Measurements from ENCODE around the gene PHGDH.
A peak's percentile ranks its signal among the peaks of the same experiment; 100 is the strongest.
"Not testable (repeated sequence)": the region's sequence is repeated elsewhere in the genome, so short reads cannot be mapped to it uniquely, and the experiment has no call there.

Gene PHGDH

DNA sequence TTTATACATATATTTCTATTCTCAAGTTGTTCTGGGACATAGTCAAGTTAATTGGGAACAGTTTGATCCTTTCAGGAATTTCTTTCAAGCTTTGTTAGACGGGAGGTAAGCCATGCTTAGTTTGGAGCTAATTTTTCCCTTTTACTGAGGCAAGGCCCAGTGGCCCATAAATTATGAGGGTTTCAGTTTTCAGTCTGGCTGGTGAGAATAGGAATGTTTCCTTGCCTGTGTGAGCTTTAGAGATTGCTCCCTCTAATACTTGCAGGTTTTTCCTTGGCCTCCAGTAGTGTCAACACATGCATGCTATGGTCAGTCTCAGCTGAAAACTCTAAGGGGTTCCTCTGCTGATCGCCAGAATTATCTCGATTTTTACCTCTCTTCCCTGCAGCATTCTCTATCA, 14.1 kb upstream of the PHGDH start:
- DNase-seq (ENCODE audit: low read depth in 2 of 3, low spot score in 1 of 3): no peak

DNA sequence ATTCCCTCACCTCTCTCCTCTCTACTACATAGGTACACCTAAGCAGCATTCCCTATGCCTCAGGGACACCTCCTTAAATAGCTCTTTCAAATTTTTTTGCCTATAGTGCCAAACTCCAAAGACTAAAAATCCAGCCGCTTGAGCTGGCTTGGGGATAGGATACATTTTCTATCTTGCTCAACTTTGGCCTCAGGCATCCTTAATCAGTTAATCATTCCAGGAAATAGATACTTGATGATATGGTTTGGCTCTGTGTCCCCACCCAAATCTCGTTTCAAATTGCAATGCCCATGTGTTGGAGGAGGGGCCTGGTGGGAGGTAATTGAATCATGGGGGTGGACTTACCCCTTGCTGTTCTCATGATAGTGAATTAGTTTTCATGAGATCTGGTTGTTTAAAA, 11.4 kb upstream of the PHGDH start:
- no peak for DNase-seq (ENCODE audit: low read depth in 2 of 3, low spot score in 1 of 3)

DNA sequence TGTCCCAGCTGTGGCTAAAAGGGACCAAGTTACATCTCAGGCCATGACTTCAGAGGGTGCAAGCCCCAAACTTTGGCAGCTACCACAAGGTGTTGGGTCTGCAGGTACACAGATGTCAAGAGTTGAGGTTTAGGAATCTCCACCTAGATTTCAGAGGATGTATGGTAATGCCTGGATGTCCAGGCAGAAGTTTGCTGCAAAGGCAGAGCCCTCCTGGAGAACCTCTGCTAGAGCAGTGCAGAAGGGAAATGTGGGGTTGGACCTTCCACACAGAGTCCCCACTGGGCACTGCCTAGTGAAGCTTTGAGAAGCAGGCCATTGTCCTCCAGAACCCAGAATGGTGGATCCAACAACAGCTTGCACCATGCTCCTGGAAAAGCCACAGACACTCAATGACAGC, 10.1 kb upstream of the PHGDH start:
- DNase-seq (ENCODE audit: low read depth in 2 of 3, low spot score in 1 of 3): no peak

DNA sequence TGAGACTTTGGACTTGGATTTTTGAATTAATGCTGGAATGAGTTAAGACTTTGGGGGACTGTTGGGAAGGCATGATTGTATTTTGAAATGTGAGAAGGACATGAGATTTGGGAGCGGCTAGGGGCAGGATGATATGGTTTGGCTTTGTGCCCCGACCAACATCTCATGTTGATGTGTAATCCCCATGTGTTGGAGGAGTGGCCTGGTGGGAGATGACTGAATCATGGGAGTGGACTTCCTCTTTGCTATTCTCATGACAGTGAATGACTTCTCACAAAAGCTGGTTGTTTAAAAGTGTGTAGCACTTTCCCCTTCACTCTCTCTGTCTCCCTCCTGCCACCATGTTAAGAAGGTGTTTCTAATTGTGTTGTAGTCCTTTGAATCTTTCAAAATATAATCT, 9.3 kb upstream of the PHGDH start:
- DNase-seq (ENCODE audit: low read depth in 2 of 3, low spot score in 1 of 3): no peak

DNA sequence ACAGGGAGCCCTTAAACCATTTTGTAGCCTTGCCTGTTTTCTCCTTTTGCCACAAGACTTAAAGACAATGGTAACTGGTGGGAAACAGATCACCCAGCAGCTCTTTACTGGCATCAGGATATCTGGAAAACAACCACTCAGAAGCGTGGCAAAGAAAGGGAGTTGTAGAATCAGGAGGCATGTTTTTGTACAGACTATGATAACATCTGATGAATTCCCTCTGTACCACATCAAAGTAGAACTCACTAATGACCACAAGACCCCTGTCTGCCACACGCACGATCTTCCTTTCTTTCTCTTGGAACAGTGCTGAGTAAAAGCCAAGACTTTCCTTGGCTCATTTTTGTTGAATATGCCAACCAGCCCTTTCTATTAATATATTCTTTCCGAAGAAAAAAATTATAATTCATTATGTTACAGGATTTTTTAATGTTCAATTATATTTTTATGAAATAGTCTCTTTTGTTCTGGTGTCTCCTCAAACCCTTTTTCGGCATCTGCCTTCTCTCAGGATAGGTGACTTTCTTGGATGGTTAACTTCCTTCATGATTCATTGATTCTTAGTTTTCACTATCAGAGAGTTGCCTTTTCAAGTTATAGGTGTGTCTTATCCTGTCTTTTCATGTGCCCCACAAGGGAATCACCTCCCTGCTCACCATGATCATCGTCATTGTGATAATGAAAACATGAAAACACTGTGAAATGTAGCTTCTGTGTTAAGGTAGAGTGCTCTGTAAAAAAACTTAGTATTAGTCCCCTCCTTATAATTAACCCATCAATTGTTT, 7.9 kb upstream of the PHGDH start:
- no peak for DNase-seq (ENCODE audit: low read depth in 2 of 3, low spot score in 1 of 3)

DNA sequence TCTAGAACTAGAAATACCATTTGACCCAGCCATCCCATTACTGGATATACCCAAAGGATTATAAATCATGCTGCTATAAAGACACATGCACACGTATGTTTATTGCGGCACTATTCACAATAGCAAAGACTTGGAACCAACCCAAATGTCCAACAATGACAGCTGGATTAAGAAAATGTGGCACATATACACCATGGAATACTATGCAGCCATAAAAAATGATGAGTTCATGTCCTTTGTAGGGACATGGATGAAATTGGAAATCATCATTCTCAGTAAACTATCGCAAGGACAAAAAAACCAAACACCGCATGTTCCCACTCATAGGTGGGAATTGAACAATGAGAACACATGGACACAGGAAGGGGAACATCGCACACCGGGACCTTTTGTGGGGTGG, 5.1 kb upstream of the PHGDH start:
- not testable (repeated sequence) for DNase-seq (ENCODE audit: low read depth in 2 of 3, low spot score in 1 of 3)

DNA sequence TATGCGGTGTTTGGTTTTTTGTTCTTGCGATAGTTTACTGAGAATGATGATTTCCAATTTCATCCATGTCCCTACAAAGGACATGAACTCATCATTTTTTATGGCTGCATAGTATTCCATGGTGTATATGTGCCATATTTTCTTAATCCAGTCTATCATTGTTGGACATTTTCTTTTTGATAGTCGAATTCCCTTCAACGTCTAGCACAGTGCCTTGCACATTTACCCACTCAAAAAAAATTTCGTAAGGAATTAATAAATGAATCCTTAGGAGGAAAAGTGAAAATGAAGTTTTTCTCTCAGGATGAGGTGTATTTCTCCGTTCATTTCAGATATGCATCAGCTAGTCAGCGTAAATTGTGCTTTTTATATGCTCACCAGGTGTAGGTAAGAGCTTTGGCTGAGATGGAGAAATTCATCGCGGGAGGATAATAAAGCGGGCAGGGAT, 354 bp upstream of the PHGDH start:
- DNase-seq (ENCODE audit: low read depth in 2 of 3, low spot score in 1 of 3): not testable (repeated sequence)

DNA sequence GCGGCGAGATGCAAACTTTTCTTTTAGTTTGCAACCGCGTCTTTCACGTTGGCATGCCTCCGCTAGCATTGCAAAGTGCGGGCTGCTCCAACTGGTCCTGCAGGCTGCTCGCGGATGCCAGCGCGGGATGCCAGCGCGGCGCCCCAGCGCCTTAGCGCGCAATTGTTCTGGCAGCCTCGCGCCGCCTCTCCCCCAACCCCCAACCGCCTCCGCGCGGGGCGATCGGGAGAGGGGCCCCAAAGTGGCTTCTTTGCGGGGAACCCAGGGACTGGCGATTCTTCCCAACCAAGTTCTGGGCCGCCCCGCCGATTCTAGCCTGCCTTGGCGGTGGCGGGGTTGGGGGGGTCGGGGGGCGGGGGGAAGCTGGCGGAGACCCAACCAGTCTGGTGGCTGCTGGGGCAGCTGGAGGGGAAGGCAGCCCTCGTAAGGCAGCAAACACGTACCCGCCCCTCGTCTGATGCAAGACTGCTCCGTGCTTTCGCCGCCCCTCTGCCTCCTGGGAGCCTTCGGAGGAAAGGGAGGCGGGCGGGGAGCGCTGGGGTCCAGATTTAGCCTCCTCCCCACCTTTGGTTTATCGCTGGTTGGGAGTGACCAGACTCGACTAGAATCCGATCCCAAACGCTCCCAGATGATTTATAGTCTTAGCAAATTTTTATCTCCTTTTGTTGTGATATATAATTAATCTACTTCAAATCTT, 756 bp downstream of the PHGDH start:
- peak; percentile 28 to 46 (median 30) for DNase-seq (ENCODE audit: low read depth in 2 of 3, low spot score in 1 of 3)

DNA sequence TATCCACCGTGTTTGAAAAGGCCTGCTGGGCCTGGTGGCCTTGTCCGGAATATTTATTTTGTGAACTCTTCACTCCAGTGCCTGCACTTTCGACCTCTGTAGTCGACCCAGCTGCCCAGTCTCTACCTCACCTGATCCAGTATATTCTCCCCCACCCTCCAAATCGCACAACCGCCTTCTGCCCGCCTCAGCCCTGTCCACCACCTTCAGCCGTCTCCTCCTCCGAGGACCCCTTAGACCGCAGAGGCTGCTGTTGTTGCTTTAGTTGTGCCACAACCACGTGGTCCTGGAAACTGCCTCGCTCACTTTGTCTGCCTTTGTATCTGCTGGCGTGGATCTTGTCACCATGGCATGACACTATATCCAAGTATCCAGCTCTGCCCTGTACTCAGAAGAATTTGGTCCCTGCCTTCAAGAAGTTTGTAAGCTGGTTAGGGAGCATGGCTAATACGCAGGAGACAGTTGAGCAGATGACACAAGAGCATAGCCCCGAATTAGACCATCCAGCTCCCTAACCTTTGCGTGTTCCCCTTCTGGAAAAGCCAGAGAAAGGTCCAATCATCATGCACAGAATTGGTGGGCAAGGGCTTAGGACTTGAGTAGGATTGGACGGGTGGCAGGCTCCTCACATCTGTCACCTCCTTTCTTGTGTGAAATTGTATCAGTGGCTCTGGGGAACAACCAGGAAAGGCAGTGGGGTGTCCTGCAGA, 1.5 kb downstream of the PHGDH start:
- DNase-seq (ENCODE audit: low read depth in 2 of 3, low spot score in 1 of 3): no peak

DNA sequence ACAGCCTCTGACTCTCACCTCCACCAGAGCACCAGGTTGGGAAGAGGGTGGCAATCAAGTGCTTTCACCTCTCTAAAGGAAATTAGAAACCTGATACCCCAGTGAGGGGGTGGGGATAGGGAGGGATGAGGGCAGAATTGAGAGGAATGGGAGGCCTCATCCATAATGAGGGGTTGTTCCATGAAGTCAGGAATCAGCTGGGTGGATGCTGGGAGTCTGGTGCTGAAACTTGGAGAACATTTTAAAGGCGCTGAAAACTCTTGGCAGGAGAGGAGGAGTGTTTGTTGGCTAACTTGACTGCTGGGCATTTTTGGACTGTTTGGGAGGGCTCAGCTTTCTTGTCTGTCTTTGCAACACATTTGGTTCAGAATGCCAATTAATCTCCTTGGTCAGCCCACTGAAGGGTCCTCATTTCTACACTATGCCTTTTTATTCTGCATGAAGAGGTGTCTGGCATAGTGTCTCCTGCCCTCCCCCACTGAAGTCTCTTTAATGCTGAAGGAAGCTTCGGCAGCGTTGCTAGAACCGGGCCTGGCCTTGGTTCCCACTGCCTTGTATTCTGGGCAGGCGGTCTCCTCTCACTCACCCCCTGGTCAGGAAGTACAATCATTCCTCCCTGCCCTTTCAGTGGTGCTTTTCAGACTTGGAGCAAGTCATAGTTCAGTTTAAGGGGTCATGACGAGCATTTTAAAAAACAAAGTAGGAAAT, 2.2 kb downstream of the PHGDH start:
- no peak for DNase-seq (ENCODE audit: low read depth in 2 of 3, low spot score in 1 of 3)

DNA sequence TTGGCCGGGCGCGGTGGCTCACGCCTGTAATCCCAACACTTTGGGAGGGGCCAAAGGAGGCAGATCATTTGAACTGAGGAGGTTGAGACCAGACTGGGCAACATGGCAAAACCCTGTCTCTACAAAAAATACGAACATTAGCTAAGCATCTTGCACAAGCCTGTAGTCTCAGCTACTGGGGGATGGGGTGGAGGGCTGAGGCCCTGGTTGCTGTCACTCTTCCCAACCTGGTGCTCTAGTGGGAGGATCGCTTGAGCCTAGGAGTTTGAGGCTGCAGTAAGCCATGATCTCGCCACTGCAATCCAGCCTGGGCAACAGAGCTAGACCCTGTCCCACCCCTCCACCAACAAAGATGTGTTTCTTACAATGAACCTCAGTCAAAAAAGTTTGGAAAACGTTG, 2.8 kb downstream of the PHGDH start:
- DNase-seq (ENCODE audit: low read depth in 2 of 3, low spot score in 1 of 3): no peak

DNA sequence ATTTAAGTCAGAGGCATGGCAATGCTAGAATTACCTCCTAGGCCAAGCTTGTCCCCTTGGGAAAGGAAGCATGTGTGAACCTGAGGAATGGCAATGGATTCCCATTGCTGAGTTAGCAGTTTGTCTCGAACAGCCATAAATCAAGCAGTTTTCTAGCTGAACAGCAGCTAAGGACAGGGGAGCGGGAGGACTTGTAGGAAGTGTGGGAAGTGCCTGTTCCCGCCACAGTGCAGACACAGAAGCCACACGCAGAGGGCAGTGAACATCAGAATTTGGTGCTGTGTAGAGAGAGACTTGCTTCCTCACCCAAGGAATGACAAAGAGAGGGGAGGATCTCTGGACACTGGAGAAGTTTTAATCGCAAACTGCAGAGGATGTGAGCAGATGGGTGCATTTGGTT, 3.8 kb downstream of the PHGDH start:
- DNase-seq (ENCODE audit: low read depth in 2 of 3, low spot score in 1 of 3): no peak

DNA sequence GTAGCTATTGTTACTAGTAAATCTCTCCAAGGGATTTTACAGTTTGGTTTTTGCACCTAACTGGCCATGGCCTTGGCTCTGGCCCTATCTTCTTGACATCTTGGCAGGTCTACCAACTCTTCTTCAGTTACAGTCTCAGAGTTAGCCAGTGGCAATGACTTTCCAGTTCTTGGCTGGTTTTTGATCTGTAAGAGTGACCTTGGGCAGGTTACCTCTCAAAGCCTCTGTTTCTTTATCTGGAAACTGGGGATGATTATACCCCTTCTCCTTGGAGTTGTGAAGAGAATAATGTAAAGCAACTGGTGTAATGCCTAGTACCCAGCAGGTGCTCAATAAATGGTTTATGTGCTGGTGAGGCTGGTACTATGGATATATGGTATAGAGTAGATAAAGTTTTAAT, 6.7 kb downstream of the PHGDH start:
- no peak for DNase-seq (ENCODE audit: low read depth in 2 of 3, low spot score in 1 of 3)

DNA sequence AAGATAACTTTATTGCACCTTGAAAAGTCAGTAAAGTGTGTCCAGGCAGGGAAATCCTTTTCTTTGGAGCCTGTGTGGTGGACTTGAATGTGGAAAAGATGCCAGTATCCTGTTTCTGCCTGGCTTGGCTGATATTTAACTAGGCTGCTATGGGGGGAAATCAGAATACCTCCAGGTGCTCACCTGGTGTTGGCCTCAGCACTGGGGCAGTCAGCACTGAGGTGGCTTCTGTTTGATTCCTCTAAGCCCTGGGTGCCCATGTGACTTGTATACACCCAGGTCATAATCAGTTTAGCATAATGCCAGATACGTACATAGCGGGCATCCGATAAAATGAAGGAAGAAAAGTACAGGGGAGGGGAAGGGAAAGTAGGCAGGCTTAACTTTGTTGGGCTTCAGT, 7.2 kb downstream of the PHGDH start:
- no peak for DNase-seq (ENCODE audit: low read depth in 2 of 3, low spot score in 1 of 3)

DNA sequence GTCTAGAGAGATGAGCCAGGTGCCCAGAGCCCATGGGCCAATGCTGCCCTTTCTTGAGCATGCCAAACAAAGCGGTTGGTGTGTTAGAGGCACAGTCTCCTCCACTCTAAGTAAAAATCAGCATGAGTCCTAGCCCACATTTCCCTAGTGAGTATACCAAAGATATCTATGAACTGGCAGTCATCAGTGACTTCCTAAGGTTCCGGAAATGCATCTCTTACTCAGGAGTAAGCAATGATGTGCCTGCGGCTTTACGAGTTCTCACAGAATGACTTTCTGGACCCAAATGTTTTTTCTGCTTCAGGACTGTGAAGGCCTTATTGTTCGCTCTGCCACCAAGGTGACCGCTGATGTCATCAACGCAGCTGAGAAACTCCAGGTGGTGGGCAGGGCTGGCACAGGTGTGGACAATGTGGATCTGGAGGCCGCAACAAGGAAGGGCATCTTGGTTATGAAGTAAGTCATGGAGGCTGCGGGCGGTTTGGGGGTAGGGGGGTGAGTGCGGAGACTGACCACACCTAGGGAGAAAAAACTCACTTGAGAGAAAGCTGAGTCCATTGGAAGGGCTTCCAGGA, 9.2 kb downstream of the PHGDH start:
- DNase-seq (ENCODE audit: low read depth in 2 of 3, low spot score in 1 of 3): no peak

DNA sequence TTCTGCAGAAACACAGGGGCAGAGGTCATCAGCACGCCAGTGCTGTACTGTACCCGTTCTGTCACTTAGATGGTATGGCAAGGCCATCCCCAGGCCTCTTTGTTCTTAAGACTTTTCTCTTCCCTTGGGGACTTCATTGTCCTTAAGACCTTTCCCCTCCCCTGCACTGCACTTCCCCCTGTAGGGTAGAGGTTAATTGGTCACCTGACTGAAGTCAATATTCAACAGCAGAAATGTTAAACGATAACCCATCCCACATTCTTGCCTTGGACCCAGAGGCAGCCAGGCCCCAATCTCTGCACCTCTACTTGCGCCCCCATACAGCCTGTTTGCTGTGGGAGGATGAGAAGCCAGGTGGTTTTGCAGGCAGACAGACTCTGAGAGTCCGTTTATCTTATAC, 10.2 kb downstream of the PHGDH start:
- no peak for DNase-seq (ENCODE audit: low read depth in 2 of 3, low spot score in 1 of 3)

DNA sequence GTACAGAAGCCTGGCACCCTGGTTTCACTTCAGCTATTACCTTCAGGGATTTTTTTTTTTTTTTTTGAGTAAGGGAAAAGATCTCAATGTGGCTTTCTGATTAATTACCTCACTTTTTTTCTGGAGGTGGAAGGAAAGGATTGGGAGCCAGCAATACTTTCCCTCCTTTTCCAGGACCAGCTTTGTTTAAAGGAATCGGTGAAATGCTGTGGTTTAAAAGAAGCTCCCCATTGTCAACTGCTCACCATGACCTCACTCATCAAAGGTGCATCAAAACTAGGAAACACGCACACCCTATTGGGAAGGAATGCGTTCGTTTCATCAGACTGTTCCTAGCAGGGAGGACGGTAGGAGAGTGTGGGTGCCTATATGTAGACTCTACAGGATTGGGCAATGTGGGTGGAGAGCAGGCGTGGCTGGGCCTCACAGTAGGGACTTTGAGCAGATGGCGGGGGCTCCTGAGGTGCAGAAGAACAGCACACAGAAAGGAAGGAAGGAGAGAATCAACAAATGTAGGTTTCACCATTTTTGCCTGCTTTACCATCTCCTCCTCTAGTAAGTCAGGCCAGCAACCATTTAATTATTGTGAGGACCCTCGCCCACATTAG, 13.0 kb downstream of the PHGDH start:
- no peak for DNase-seq (ENCODE audit: low read depth in 2 of 3, low spot score in 1 of 3)

DNA sequence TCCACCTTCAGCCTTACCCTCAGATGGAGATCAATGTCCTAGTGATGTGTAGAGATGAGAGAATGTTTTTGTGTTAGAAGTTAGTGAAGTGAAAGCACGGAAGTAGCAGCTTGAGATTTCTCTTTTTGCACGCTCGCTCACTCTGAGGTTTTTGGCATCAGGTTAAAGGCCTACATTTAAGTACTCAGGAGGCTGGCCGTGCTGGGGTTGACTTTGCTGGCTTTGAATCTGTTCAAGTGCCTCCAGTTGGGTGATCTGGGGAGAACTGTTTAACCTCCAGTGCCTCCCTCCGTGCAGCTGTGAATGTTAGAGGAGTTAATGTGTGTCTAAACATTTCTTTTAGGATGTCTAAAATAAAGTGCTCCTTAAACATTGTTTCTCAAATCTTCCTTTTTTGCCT, 13.9 kb downstream of the PHGDH start:
- no peak for DNase-seq (ENCODE audit: low read depth in 2 of 3, low spot score in 1 of 3)

DNA sequence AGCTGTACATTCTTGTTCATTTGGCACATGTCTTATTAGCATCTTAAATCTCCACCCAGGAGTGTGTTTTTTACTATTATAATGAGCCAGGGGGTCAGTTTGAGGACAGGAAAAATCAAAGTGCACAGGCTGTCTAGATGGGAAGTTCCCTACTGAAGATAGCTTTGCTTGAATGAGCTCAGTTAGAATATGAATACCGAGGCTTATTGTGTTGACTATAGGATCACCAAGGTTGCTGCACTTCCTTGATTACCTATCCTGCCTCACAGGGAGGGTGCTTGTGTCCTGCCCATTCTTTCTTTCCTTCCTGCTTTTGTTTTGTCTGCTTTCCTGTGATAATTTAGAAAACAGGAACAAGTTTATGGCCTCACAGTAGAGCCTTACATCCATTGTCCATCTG, 16.3 kb downstream of the PHGDH start:
- DNase-seq (ENCODE audit: low read depth in 2 of 3, low spot score in 1 of 3): no peak

DNA sequence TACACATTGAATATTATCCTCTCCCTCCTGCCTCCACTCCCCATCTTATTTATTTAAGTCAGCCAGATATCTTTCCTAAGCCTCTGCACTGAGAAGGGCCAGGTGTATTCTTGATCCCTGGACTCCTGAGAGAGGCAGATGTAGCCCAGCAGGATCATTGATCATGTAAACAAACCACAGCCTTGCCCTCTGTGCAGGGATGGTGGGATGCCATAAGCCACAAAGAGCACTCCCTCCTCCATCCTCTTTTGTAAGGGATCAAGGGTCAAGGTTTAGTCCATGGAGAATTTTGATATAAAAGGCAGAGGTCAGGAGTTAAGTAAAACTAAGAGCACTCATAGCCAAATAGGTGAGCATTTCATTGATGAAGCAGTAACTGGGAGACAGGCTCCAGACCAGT, 17.3 kb downstream of the PHGDH start:
- no peak for DNase-seq (ENCODE audit: low read depth in 2 of 3, low spot score in 1 of 3)

DNA sequence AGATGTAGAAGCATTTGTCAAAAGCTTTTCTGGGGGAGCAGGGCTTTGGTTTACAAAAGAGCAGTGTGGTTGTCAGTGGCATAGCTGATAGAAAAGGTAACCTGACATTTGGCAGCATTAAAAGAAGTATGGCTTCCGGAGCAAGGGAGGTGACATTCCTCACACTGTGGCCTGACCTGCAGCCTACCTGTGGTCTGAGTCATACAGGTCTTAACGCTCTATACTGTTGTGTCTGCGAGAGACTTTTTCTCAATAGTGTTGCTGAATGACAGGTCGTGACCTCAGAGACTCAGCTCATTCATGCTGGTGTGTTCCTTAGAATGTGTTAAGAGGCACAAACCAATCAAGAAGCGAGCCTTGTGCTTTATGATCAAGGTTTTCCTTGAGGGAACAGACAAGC, 19.3 kb downstream of the PHGDH start:
- no peak for DNase-seq (ENCODE audit: low read depth in 2 of 3, low spot score in 1 of 3)

Data from stimulated activated CD4-positive, alpha-beta T cell treated with anti-CD3 and anti-CD28 coated beads, Interleukin-12 subunit alpha, Interleukin-12 subunit beta, amount 100 ng/mL, for 48 hours (primary cell).